ENCODE measurements around the gene RNF44. TPM values are rescaled to one million over a fixed set of nuclear protein-coding genes. Genes with fewer than 3 reads are reported as not detected.
"Not testable (repeated sequence)": the region's sequence is repeated elsewhere in the genome, so short reads cannot be mapped to it uniquely, and the experiment has no call there.

RNF44 gene
- total RNA-seq, 1 donor from 2014 or later, result 70.3 TPM

DNA sequence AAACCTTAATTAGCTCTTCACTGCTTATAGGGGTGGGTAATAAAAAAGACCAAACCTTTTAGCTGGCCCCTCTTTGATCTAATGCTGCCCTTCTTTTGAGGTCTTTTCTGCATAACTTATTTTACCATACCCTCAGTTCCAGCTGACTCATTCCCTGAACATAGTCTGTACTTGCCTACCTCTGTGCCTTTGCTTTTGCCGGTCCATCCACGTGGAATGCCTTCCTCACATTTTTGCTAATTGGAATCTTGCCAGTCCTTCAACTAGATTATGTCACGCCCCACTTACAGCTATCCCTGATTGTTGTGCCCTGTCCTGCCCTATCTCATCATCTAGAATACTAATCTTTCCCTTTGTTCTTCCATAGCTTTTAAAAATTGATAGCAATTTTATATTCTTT, 44.8 kb downstream of the RNF44 start:
- Mint-ChIP-seq H3K36me3 (ENCODE audit: low read depth) (peaks cover 79% of the 10 kb centered on the region), H3K4me3 (ENCODE audit: low read depth) (no peak overlapping the region), H3K27me3 (ENCODE audit: low read depth) (no peaks in the 10 kb centered on the region), H3K9me3 (no peaks in the 10 kb centered on the region), H3K27ac (no peak overlapping the region), H3K4me1 (ENCODE audit: low read depth) (peaks cover 14% of the 10 kb centered on the region)
- DNase-seq (ENCODE audit: low spot score), result no peak
- intact Hi-C loops (cut with micrococcal nuclease), result no loop called here

- no peaks in the 10 kb centered on the region for H3K27me3 Mint-ChIP-seq (ENCODE audit: low read depth)
- peaks cover 15% of the 10 kb centered on the region for H3K4me1 Mint-ChIP-seq (ENCODE audit: low read depth)
- peaks cover 77% of the 10 kb centered on the region for H3K36me3 Mint-ChIP-seq (ENCODE audit: low read depth)
- intact Hi-C loops (cut with micrococcal nuclease), result no loop called here
- no peaks in the 10 kb centered on the region for H3K9me3 Mint-ChIP-seq
- H3K4me3 Mint-ChIP-seq (ENCODE audit: low read depth), result no peak overlapping the region
- DNase-seq (ENCODE audit: low spot score), result no peak
- no peak overlapping the region for H3K27ac Mint-ChIP-seq
Observed at GRCh38 chr5:176491901-176492300, 45.3 kb downstream of the RNF44 start.

DNA sequence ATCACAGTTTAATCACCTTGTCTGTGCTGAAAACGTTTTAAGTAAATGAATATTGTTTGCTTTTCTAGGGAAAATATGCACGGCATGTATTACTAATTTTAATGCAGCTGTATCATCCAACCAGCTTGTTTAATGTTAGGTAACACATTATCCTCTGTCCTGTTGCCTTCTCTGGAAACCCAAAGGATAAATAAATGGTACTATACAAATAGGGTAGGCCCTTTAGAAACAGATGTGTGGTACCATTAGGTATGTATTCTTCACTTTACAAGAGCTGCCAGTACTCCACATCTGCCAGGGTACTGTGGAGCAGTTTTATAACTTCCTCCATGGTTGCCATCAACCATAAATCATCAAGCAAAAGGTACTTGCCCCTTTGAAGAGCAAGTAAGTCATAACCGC, 46.1 kb downstream of the RNF44 start:
- intact Hi-C loops (cut with micrococcal nuclease), result no loop called here
- DNase-seq (ENCODE audit: low spot score), result no peak
- Mint-ChIP-seq H3K9me3 (no peaks in the 10 kb centered on the region), H3K36me3 (ENCODE audit: low read depth) (peaks cover 78% of the 10 kb centered on the region), H3K4me1 (ENCODE audit: low read depth) (peaks cover 22% of the 10 kb centered on the region), H3K27ac (no peak overlapping the region), H3K27me3 (ENCODE audit: low read depth) (no peaks in the 10 kb centered on the region), H3K4me3 (ENCODE audit: low read depth) (no peak overlapping the region)

DNA sequence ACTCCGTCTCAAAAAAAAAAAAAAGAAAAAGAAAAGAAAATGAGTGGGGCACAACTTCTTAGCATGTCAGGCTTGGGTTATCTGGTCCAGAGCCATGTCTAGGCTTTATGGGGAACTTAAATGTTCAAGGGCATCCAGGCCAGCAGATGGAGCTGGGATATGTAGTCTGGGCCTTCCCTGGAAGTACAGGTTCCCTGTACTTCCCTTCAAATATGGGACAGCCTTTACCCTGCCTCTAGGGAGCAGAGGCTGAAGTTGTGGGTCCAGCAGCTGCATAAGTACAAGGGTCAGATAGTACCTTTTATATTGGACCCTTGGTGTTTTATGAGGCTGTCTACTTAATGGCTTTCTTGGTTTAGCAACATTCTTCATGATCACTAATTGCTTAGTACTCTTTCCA, 46.9 kb downstream of the RNF44 start:
- Mint-ChIP-seq H3K4me3 (ENCODE audit: low read depth) (no peak overlapping the region), H3K4me1 (ENCODE audit: low read depth) (peaks cover 28% of the 10 kb centered on the region), H3K9me3 (no peaks in the 10 kb centered on the region), H3K36me3 (ENCODE audit: low read depth) (peaks cover 80% of the 10 kb centered on the region), H3K27me3 (ENCODE audit: low read depth) (no peaks in the 10 kb centered on the region), H3K27ac (no peak overlapping the region)
- intact Hi-C loops (cut with micrococcal nuclease), result no loop called here
- DNase-seq (ENCODE audit: low spot score), result no peak

DNA sequence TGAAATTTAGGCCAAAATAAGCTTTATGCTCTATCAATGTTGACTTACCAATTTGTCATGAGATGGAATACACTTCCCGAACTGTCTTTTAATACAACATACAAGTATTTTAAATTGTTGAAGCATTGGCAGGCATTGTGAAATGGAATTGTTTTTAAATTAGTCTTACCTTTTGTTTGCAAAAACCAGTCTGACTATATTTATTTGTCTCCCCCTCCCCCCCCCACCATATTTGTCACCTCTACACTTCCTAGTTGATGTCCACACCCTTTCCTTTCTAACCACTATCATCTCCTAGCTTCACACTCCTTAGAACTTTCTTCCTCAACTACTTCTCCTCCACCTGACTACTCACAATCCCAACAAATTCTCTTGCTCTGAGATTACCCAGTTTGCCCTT, 48.1 kb downstream of the RNF44 start:
- Mint-ChIP-seq H3K27me3 (ENCODE audit: low read depth) (no peaks in the 10 kb centered on the region), H3K36me3 (ENCODE audit: low read depth) (peaks cover 78% of the 10 kb centered on the region)

GRCh38 chr5:176487160-176487559, 50.0 kb downstream of the RNF44 start:
- Mint-ChIP-seq H3K36me3 (ENCODE audit: low read depth) (peaks cover 75% of the 10 kb centered on the region), H3K27ac (peak overlapping the region; percentile 44), H3K4me1 (ENCODE audit: low read depth) (peaks cover 49% of the 10 kb centered on the region)
- DNase-seq (ENCODE audit: low spot score); H3K9me3 Mint-ChIP-seq; H3K27me3 Mint-ChIP-seq (ENCODE audit: low read depth); H3K4me3 Mint-ChIP-seq (ENCODE audit: low read depth); intact Hi-C loops (cut with micrococcal nuclease): not testable (repeated sequence)

More for the DNA sequence above, 48.1 kb downstream of the RNF44 start:
- peak overlapping the region; percentile 18 for H3K4me3 Mint-ChIP-seq (ENCODE audit: low read depth)
- peak overlapping the region; percentile 19 for H3K27ac Mint-ChIP-seq
- no peak for DNase-seq (ENCODE audit: low spot score)
- intact Hi-C loops (cut with micrococcal nuclease), result no loop called here
- peaks cover 37% of the 10 kb centered on the region for H3K4me1 Mint-ChIP-seq (ENCODE audit: low read depth)
- H3K9me3 Mint-ChIP-seq, result no peaks in the 10 kb centered on the region

DNA sequence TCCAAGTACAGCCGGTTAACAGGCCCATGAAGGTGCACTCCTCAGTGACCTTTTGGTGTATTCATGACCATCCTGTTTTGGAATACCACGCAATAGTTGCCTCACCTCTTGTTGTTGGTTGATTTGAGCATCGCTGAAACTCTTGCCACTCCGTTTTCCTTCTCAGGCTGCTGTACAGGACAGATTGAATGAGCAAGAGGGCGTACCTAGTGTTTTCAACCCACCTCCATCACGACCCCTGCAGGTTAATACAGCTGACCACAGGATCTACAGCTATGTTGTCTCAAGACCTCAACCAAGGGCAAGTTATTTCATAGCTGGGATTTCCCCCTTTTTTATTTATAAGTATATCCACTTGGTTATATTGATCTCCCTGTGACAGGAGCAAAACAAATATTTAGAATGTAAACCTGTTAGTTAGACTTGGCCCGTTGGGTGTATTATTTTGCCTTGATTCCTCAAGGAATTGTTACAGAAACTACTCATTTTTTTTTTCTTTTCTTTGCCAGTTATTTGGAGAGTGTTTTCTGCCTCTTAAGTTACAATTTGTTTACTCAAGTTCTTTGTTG, 50.9 kb downstream of the RNF44 start:
- peaks cover 54% of the 10 kb centered on the region for H3K4me1 Mint-ChIP-seq (ENCODE audit: low read depth)
- H3K4me3 Mint-ChIP-seq (ENCODE audit: low read depth), result no peak overlapping the region

GRCh38 chr5:176485176-176485575, 52.0 kb downstream of the RNF44 start:
- Mint-ChIP-seq H3K27me3 (ENCODE audit: low read depth) (no peaks in the 10 kb centered on the region), H3K9me3 (no peaks in the 10 kb centered on the region), H3K4me3 (ENCODE audit: low read depth) (no peak overlapping the region), H3K27ac (no peak overlapping the region), H3K4me1 (ENCODE audit: low read depth) (peaks cover 54% of the 10 kb centered on the region), H3K36me3 (ENCODE audit: low read depth) (peaks cover 70% of the 10 kb centered on the region)
- DNase-seq (ENCODE audit: low spot score), result no peak
- intact Hi-C loops (cut with micrococcal nuclease), result no loop called here

More for the DNA sequence above, 50.9 kb downstream of the RNF44 start:
- Mint-ChIP-seq H3K36me3 (ENCODE audit: low read depth) (peaks cover 75% of the 10 kb centered on the region), H3K27ac (peak overlapping the region; percentile 44), H3K27me3 (ENCODE audit: low read depth) (no peaks in the 10 kb centered on the region), H3K9me3 (no peaks in the 10 kb centered on the region)
- no peak for DNase-seq (ENCODE audit: low spot score)
- intact Hi-C loops (cut with micrococcal nuclease), result no loop called here

DNA sequence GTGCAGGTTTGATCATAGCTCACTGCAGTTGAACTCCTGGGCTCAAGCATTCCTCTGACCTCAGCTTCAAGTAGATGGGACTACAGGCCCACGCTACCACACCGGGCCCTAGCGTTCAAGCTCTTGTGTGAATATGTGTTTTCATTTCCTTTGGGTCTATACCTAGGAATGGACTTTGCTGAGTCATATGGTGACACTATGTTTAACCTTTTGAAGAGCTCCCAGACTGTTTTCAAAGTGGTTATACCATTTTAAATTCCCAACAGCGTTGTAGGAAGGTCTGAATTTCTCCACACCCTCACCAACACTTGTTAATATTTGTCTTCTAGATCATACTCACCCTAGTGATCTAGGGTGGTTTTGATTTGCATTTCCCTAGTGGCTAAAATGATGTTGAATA, 55.5 kb downstream of the RNF44 start:
- intact Hi-C loops (cut with micrococcal nuclease), result no loop called here
- H3K9me3 Mint-ChIP-seq, result no peaks in the 10 kb centered on the region
- peaks cover 67% of the 10 kb centered on the region for H3K36me3 Mint-ChIP-seq (ENCODE audit: low read depth)
- H3K27ac Mint-ChIP-seq, result no peak overlapping the region
- H3K27me3 Mint-ChIP-seq (ENCODE audit: low read depth), result no peaks in the 10 kb centered on the region
- peaks cover 40% of the 10 kb centered on the region for H3K4me1 Mint-ChIP-seq (ENCODE audit: low read depth)
- DNase-seq (ENCODE audit: low spot score), result no peak
- no peak overlapping the region for H3K4me3 Mint-ChIP-seq (ENCODE audit: low read depth)

Other genes with a start within 250 kb of the RNF44 start
- 55.5 and 61.3 TPM in 2 replicates for gene KIAA1191, start 175.6 kb downstream of the RNF44 start, total RNA-seq
- 22.3 TPM in 2 replicates for gene ARL10, start 171.9 kb downstream of the RNF44 start, total RNA-seq
- gene NOP16, start 148.8 kb downstream of the RNF44 start, total RNA-seq, result 79.6 and 84.0 TPM in 2 replicates
- gene HIGD2A, start 148.7 kb downstream of the RNF44 start, total RNA-seq, result 102 and 105 TPM in 2 replicates
- gene CLTB, start 120.9 kb downstream of the RNF44 start, total RNA-seq, result 47.9 and 57.9 TPM in 2 replicates
- 39.4 and 44.1 TPM in 2 replicates for gene FAF2, start 89.0 kb downstream of the RNF44 start, total RNA-seq
- gene CDHR2, start 11.9 kb upstream of the RNF44 start, total RNA-seq, result 0.30 and 0.64 TPM in 2 replicates
- gene GPRIN1, start 72.8 kb upstream of the RNF44 start, total RNA-seq, result 3.0 and 3.6 TPM in 2 replicates
- gene SNCB, start 93.1 kb upstream of the RNF44 start, total RNA-seq, result not detected in 2 replicates
- not detected in 2 replicates for gene EIF4E1B, start 93.3 kb upstream of the RNF44 start, total RNA-seq
- gene TSPAN17, start 110.1 kb upstream of the RNF44 start, total RNA-seq, result 32.7 and 33.9 TPM in 2 replicates